Heart right ventricle (tissue), 16 donors: ENCODE measurements around the gene RAD51. TPM values are rescaled to one million over a fixed set of nuclear protein-coding genes. Genes with fewer than 3 reads are reported as not detected.

ENCODE experiments used
- ATAC-seq, 8 donors: fragments of 200-7000 bp; cut with Tn5 transposase; one replicate each; pipeline ENCODE4 v1.9.1; 2020; ENCODE audit warnings: mild to moderate bottlenecking in 8 of 8, moderate library complexity in 8 of 8, moderate number of reproducible peaks in 1 of 8
- DNase-seq, 2 donors: peaks; one replicate each; pipeline ENCODE4 v3.0.0-alpha.2; 2020
- H3K27ac ChIP-seq, 10 donors: fragments of 200-600 bp; sonication (generic) in 2 of 10; one replicate each; pipeline versions ENCODE4 v1.5.0 to v1.8.0; 2020 to 2022; ENCODE audit warnings: mild to moderate bottlenecking in 3 of 10
- H3K27me3 ChIP-seq, 7 donors: fragments of 200-600 bp; one replicate each; pipeline ENCODE4 v1.8.0; 2021 to 2022; ENCODE audit warnings: mild to moderate bottlenecking in 2 of 7
- H3K36me3 ChIP-seq, 9 donors: fragments of 200-600 bp; sonication (generic) in 1 of 9; one replicate each; pipeline versions ENCODE4 v1.5.0 to v1.8.0; 2020 to 2022; ENCODE audit warnings: mild to moderate bottlenecking in 2 of 9
- H3K4me1 ChIP-seq, 9 donors: fragments of 200-600 bp; sonication (generic) in 1 of 9; one replicate each; pipeline versions ENCODE4 v1.5.0 to v1.8.0; 2020 to 2022; ENCODE audit warnings: mild to moderate bottlenecking in 4 of 9
- H3K4me3 ChIP-seq, 10 donors: fragments of 200-600 bp; sonication (generic) in 2 of 10; one replicate each; pipeline versions ENCODE4 v1.5.0 to v1.8.0; 2020 to 2022; ENCODE audit warnings: mild to moderate bottlenecking in 7 of 10, moderate library complexity in 2 of 10
- H3K9me3 ChIP-seq, 11 donors: fragments of 200-600 bp in 10 of 11; sonication (generic) in 2 of 11; one replicate each; pipeline versions ENCODE4 v1.5.0 to v1.8.0; 2013 to 2022; ENCODE audit warnings: mild to moderate bottlenecking in 2 of 11, control low read depth in 1 of 11, moderate library complexity in 1 of 11
- CTCF ChIP-seq, 9 donors: fragments of 200-600 bp; sonication (generic) in 2 of 9; IDR thresholded peaks; one replicate each; pipeline versions ENCODE4 v1.5.0 to v1.8.0; 2021 to 2022; ENCODE audit warnings: antibody characterized with exemption in 9 of 9, mild to moderate bottlenecking in 5 of 9, moderate library complexity in 1 of 9
- WGBS, 2 donors: extraction: QIAGEN DNeasy Blood & Tissue Kit; methylation state at CpG; one replicate each; pipeline ENCODE4 v1.1.7; 2013; ENCODE audit warnings: inconsistent platforms in 1 of 2; 5-methylcytosine and 5-hydroxymethylcytosine counted together
- intact Hi-C, 10 donors: fragments of 100-400 bp; cut with DNase I; formaldehyde crosslinking; loops; one replicate each; pipeline versions ENCODE4 v1.11.1 to v1.14.2; 2022
- polyA plus RNA-seq, 2 donors: library from polyadenylated mRNA; stranded (reverse); fragments of 200-250 nt; gene quantifications; one replicate each; pipeline ENCODE4 v1.2.3, GENCODE V29; 2013
- total RNA-seq, 10 donors: library from RNA; stranded (reverse); fragmentation: NEBNext Ultra II Directional in 3 of 10; extraction: Animal tissue kit (Norgen Biotek cat#: 25700) in 3 of 10; gene quantifications; one replicate each; pipeline versions ENCODE4 v1.2.1 to v1.2.4, GENCODE V29; 2021 to 2023
- donor health status: Arrhythmogenic right ventricular cardiomyopathy.
- donor health status: ischemic (EF 13 %, LVEDD 7.1; RV severe dilation, severe dysfunction).
- donor health status: healthy with polysubstance abuse.
- donor health status: DM: no; HTN: yes; CAD: no.
- donor health status: DM: no; HTN: no; CAD: no.
- donor health status: ischemic (EF 25% LVEDD 6.9; RV normal size, moderate dysfunction).
- donor health status: ischemic (EF 25% LVEDD 5.7; RV mildly dilated, moderate dysfunction).
- donor health status: healthy.
- donor health status: DM: yes; HTN: yes; CAD: no.
- donor health status: Ischemic cardiomyopathy.
- donor health status: ischemic (EF 35%, LVEDD 5.7; RV mildly dilated, moderate dysfunction).
- donor health status: nonischemic (EF 11% LVEDD 7.7; RV severe dilation, severe dysfunction).
- donor health status: DM: yes; HTN: yes; CAD: no.
- donor health status: PGD.
- donor health status: ischemic (EF 29% LVEDD 5.4; RV normal size, mild dysfunction).
- donor health status: nonischemic (EF 23%, LVEDD 6.1; RV moderate dilation, normal function).

The RAD51 gene
- total and polyA plus RNA-seq, 12 donors = 0.30 to 3.6 (median 0.61) TPM; not detected in 1

- H3K4me3 ChIP-seq = no peak overlapping the region
- H3K36me3 ChIP-seq = peaks cover 0 to 27% (median 0%) of the 10 kb centered on the region in 9 donors
- no peaks in the 10 kb centered on the region for H3K9me3 ChIP-seq
- H3K4me1 ChIP-seq = no peaks in the 10 kb centered on the region
- no peaks in the 10 kb centered on the region for H3K27me3 ChIP-seq
- WGBS, 2 donors = 94 to 96% methylated on average over 4 of the region's 4 CpGs
- ATAC-seq (no peak), DNase-seq (no peak)
- no peak overlapping the region for H3K27ac ChIP-seq
- intact Hi-C loops = no loop called here
- TF ChIP-seq CTCF (IDR thresholded peaks at IDR 0.05) = no peak
Observed at GRCh38 chr15:40722354-40722753, 27.4 kb downstream of the RAD51 start.

- H3K27ac ChIP-seq = no peak overlapping the region
- H3K4me1 ChIP-seq = no peaks in the 10 kb centered on the region
- H3K36me3 ChIP-seq = peaks cover 0 to 27% (median 0%) of the 10 kb centered on the region in 9 donors
- 93 to 94% methylated on average over 2 of the region's 2 CpGs for WGBS, 2 donors
- intact Hi-C loops = no loop called here
- DNase-seq (no peak), ATAC-seq (no peak)
- no peaks in the 10 kb centered on the region for H3K9me3 ChIP-seq
- no peak overlapping the region for H3K4me3 ChIP-seq
- no peak for TF ChIP-seq CTCF (IDR thresholded peaks at IDR 0.05)
- no peaks in the 10 kb centered on the region for H3K27me3 ChIP-seq
Observed at GRCh38 chr15:40722934-40723333, 28.0 kb downstream of the RAD51 start.

- no peak for TF ChIP-seq CTCF (IDR thresholded peaks at IDR 0.05)
- intact Hi-C loops = no loop called here
- Histone ChIP-seq H3K9me3 (no peaks in the 10 kb centered on the region), H3K27ac (no peak overlapping the region), H3K4me3 (no peak overlapping the region), H3K27me3 (no peaks in the 10 kb centered on the region), H3K4me1 (no peaks in the 10 kb centered on the region), H3K36me3 (peaks cover 0 to 29% (median 0%) of the 10 kb centered on the region in 9 donors)
- 87 to 92% methylated on average over 2 of the region's 2 CpGs for WGBS, 2 donors
- ATAC-seq = no peak
- no peak for DNase-seq
Observed at GRCh38 chr15:40723919-40724318, 28.9 kb downstream of the RAD51 start.

GRCh38 chr15:40731034-40731433 lies 36.1 kb downstream of the RAD51 start:
- no peak for DNase-seq
- no peak overlapping the region for H3K4me3 ChIP-seq
- intact Hi-C loops = no loop called here
- H3K4me1 ChIP-seq = peaks cover 0 to 9% (median 0%) of the 10 kb centered on the region in 9 donors
- H3K27ac ChIP-seq = peak overlapping the region in 6 of 10 donors; percentile 4 to 64 (median 6)
- peaks cover 0 to 75% (median 18%) of the 10 kb centered on the region in 9 donors for H3K36me3 ChIP-seq
- 51 to 69% methylated on average over 3 of the region's 3 CpGs for WGBS, 2 donors
- no peak for TF ChIP-seq CTCF (IDR thresholded peaks at IDR 0.05)
- no peaks in the 10 kb centered on the region for H3K9me3 ChIP-seq
- ATAC-seq = peak in 6 of 8 donors; percentile 39 to 70 (median 50)
- no peaks in the 10 kb centered on the region for H3K27me3 ChIP-seq
